Measurements from ENCODE around the gene GPR68.
A peak's percentile ranks its signal among the peaks of the same experiment; 100 is the strongest.

GPR68 gene, protein sequence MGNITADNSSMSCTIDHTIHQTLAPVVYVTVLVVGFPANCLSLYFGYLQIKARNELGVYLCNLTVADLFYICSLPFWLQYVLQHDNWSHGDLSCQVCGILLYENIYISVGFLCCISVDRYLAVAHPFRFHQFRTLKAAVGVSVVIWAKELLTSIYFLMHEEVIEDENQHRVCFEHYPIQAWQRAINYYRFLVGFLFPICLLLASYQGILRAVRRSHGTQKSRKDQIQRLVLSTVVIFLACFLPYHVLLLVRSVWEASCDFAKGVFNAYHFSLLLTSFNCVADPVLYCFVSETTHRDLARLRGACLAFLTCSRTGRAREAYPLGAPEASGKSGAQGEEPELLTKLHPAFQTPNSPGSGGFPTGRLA

DNA sequence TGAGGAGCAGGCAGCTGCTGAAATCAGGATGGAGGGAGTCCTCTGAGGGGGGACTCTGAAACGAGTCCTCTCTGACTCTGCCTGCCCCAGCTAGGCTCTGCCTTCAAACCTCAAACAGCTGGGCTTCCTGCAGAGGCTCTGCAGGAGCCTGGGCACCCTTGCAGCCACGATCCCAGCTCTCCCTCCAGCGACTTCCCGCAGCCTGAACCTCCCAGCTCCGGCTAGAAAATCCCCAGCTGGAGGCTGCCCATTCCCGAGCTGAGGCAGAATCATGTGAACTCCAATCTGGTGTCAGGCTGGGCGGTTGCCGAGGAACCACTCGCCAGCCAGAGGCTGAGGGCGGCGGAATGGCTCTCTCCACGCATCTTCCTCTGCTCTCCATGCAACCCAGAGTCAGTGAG is at the start of gene GPR68:
Gene GPR68, minus strand, starts transcription at position 204 of the 401 bp plus-strand sequence. CDS start 9,654 bp downstream, outside the sequence.
- peak; percentile 65 for DNase-seq

DNA sequence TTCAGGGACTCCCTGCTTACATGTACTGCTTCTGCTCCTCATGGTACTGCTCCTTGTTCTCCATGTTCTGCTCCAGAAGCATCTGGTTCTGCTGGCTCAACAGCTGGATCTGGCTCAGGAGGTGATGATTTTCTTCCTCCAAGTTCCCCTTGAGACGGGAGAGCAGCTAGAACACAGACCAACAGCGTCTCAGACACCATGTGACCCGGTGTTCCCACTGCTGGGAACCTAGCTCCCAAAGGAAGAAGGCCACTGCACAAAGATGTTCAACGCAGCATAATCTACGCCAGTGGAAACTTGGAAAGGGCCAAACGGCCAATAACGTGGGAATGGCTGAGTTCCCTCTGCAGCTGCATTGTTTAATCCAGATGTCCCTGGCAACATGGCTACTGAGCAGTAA is 49.6 kb upstream of the GPR68 start:
- no peak for DNase-seq

DNA sequence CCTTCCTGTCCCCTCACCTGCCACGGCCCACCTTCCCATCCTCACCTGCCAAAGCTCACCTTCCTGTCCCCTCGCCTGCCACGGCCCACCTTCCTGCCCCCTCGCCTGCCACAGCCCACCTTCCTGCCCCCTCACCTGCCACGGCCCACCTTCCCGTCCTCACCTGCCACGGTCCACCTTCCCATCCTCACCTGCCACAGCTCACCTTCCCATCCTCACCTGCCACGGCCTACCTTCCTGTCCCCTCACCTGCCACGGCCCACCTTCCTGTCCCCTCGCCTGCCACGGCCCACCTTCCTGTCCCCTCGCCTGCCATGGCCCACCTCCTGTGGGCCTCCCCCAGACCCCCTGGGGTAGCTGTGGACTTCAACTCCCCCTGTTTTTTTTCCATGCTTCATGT is 48.8 kb upstream of the GPR68 start:
- peak; percentile 59 for DNase-seq

DNA sequence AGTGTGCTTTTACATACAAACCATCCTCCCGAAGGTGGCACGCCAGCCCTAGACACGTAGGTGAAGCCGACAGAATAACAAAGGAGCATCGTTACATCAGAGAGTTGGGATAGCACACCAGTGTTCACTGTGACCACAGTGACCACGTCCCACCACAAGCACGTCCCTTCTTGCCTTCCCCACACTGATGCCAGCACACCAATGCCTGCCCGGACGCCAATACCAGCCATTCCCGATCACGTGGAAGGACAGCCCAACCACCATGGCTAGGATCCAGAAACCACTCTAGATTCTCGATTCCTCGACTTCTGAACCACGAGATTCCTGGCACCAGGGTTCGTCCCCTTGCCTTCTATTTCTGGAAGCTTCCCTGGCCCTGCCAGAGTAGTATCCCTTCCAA is 48.0 kb upstream of the GPR68 start:
- peak; percentile 78 for DNase-seq

DNA sequence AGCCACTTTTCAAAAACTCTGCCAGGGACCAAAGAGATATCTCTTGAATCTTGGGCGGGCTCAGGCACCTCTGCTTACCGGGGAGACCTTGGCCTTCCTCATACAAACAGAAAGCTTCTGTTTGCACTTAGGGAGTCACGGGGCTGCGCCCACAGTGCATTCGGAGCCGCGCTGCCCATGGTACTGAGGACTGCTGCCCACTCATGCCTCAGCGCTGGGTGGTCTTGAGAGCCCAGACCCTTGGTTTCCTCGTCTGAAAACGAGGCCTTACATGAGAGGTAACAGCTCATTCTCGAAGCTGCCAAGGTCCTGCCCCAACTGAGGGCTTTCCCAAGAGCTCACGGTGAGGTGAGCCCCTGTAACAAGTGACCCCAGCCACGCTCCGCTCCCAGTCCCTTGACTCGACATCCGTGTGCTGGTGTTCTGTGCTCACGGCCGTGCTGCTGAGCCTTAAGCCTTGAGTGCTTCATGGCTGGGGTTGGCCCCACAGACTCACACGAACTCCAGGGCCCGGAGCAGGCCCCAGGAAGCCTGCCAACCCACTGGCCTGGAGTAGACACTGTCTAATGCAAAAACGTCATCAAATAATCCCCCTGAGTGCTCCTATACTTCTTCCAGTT is 47.4 kb upstream of the GPR68 start:
- peak; percentile 54 for DNase-seq

DNA sequence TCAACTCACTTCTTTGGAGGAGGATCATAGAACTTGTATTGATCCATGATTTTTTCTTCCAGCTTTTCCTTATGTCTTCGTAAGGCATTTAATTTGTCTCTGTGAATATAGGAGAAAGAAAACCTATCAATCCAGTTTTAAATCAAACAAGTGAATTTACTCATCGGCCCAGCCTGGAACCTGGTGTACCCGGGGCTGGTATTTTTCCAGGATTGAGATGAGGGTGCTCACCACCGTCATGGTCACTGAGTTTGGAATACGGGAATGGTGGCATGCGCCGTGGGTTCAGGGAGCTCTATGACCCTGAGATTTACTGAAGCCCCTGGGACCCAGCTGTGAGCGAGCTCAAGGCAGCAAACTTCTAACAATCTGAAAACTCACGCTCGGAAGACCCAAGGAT is 46.5 kb upstream of the GPR68 start:
- DNase-seq, result no peak

DNA sequence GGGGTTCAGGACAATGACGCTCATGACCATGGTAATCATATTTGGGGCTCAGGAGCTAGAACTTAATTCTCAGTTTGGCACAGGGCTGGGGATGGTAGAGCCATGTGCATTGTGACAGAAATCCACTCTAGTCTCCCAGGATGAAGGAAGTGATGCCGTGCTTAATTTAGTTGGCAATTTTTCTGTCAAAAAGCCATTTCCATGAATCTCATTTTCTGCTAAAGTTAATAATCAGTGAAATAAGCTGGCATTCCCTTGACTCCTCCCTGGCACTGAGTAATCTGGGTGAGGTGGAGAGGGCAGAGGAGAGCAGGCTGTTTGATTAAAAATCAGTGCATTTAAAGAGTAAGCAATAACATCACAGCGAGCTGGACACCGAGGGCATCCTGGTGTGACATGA is 45.0 kb upstream of the GPR68 start:
- no peak for DNase-seq

DNA sequence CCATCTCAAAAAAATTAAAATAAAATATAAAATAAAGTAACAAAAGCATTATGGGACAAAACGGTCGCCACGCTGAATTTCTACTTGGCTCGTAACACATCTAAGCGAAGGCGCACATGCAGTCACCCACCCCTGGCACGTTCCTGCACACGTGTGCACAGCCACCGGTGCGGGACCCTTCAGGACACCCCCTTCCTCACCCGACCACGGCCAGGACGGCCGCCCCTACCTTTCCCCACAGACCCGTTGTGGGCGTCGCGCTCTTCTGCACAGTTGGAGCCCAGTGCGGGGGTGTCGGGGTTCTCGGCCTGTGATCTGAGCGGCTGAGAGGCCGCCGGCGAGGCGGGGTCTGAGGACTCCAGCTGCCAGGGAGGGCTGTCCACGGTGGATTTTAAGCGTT is 44.4 kb upstream of the GPR68 start:
- DNase-seq, result no peak

DNA sequence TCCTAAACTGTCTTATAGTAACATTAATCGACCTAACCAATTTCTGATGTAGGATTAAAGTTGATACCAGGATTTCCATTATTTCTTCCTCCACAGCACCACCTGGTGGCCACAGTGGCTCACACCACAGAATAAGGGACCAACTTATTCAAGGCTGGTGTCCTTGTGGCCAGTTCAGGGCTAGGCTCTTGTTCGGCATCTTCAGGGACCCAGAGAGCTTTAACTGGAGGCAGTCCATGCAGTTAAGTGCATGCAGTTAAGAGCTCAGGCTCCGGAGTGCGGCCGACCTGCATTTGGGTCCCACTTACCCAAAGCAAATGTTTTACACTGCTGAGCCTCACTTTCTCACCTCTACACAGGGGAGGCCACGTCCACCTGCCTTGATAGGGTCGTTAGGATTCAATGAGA is 42.0 kb upstream of the GPR68 start:
- DNase-seq, result peak; percentile 75

DNA sequence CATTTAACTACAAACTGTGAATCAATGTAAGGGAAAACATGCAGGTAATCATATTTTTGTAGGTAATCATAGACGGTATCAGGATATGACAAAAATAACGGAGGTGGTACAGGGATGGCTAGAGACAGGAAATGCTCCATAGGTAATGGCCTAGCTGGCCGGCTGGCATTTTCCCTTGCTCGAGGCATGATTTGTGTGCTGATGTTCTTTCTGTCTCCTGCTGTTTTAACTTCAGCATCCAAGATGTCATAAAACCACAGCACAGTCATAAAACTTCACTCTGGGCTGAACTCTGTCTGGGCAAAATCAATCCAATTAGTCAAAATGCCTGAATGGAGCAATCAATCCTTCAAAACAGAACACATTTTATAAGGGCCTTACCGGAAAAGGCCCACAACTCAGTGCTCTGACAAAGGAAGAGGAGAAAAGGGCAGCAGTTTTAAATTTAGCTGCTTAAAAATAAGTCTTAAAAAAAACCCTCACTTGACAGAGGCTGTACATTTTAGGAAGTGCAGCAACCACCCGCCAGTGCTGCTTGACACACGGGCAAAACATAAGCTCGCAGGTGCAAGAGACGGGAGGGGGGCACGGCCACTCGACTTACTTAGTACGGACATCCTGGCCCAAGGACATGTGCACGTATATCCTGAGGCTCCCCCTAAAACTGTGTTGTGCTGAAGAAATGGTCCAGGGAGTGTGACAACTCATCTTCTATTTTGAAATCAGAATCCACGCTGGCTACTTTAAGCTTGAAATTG is 40.5 kb upstream of the GPR68 start:
- no peak for DNase-seq

DNA sequence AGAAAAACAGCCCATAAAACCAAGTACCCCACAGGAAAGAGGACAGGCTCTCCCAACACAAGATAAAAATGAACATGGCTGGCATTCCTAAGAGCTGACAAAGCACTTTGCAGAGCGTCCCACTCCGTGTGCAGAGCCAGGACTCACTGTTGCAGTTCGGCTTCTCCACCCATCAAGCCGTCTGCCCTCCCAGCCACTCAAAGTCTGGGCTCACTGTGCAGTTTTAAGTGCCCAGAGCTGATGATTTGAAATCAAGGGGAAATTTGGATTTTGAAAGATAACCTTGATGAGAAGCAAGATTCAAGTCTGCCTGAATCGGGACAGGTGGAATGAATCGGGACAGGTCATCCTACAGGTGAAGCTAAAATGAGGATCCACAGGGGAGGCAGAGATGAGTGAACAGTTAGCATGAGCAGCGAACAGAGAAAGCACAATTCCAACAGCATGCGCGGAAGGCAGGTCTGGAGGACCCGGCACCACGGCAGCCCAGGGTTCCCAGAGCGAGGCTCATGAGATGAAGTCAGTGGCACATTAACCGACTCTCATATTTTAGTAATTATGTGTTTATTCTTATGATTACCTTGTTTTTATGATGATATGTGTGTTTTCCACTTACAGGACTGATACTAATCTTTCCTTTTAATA is 39.8 kb upstream of the GPR68 start:
- DNase-seq, result no peak

DNA sequence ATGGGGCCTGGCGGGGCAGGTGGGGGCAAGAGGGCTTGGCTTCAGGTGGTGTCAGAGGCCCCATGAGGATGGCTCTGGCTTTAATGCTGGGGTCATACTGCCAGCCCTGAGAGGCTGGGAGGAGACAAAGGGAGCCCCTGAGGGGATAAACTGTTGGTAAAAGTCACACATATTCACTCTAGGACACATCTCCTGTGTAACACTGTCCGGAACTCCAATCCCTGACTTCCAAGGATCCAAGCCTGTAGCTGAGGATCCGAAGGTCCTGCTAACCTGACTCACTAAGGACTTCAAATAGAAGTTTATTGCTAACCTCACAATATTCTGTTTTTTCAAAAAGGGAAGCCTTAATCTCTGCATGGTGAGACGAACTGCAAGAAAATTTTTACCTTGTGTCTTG is 39.2 kb upstream of the GPR68 start:
- DNase-seq, result no peak

DNA sequence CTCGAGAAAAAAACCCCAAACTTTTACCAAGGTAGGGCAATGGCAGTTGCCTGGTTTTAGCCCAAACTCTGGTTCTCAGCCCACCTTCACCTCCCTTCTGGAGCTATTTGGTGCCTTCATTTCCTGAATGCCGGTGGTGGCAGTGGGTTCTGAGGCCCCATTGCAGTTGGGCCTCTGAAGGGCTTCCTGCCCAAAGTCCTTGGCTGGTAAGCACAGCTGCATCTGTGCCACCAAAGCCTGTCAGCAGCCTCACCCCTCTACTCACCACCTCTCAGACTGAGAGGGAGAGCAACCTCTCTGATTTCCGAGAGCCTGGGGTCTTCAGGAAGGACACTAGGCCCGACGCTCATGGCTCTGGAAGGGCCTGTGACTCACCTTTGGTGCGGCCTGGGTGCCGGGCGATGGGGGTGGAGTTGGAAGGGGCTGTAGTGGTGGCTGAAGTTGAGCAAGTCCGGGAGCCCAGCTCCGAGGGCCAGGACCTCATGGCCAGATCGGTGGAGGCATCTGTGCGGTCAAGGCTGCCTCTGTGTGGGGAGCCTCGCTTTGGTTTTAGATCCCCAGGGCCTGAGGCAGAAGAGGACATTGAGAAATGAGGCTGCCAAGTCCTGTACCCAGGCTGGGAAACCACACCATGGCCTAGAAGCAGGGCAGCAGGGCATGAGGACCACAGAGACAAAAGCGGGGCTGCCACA is 38.6 kb upstream of the GPR68 start:
- no peak for DNase-seq

DNA sequence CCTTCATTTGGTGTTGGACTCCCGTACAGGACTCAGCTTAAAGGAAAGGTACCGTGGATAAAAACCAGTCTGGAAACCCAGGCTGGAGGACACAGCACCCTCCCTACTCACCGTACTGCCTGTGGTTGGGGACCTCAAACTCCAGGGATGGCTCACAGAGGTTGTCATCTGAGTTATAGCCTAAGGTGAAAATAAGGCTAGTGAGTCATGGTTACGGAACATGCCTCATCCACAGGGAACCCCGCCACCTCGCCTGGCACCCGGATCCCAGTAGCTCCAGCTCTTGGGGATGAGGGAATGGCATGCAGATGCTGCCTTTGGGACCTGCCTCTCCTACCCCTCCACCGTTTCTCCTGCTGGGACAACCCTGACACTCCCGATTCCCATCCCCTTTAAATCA is 36.8 kb upstream of the GPR68 start:
- no peak for DNase-seq

DNA sequence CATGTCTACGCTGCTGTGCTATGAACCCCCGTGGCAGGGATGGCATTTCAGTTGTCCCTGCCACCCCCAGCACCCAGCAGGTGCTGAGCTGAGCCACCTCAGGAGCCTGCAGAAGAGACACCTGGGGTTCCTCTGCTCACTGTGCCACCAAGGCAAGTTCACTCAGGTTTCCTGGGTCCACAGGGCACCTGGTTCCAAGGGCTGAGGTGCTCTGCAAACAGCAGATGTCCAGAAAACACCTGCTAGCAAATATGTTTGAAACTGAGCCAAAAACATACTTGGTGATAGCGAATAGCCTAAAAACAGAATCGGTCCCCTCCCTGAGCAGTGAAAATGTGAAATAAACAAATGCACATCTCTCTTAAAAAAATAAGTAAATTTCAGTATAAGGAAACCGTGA is 35.6 kb upstream of the GPR68 start:
- no peak for DNase-seq

DNA sequence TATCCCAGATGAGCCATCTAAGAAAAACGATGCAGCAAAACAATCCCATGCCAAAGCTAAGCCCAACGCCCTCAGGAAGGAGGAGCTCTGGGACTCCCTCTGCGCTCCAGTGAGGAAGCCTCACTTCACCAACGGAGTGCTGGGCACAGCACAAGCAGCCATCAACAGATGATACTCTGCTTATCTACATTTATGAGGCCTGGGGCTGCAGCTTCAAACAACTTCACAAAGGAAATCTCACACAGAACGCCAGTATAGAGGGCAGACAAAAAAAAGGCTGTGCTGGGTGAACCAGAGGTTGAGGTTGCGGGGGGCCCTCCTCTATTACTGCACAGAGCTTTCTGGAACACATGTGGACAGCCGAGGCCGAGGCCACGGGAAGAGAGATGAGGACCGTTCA is 34.9 kb upstream of the GPR68 start:
- no peak for DNase-seq

DNA sequence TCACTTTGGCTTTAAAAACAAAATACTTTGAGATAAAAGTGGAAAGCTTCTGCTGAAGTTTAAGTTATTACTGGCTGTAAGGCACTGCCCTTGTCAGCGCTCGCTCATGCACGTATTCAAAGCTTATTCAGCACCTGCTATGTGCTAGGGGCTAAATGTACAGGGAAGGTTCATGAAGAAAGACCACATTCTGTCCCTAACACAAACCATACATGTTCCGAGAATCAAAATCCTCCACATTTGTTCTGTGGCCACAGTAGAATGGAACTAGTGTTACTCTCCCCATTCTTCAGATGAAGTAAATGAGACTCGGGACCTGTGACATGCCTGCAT is 33.8 kb upstream of the GPR68 start:
- DNase-seq, result no peak

DNA sequence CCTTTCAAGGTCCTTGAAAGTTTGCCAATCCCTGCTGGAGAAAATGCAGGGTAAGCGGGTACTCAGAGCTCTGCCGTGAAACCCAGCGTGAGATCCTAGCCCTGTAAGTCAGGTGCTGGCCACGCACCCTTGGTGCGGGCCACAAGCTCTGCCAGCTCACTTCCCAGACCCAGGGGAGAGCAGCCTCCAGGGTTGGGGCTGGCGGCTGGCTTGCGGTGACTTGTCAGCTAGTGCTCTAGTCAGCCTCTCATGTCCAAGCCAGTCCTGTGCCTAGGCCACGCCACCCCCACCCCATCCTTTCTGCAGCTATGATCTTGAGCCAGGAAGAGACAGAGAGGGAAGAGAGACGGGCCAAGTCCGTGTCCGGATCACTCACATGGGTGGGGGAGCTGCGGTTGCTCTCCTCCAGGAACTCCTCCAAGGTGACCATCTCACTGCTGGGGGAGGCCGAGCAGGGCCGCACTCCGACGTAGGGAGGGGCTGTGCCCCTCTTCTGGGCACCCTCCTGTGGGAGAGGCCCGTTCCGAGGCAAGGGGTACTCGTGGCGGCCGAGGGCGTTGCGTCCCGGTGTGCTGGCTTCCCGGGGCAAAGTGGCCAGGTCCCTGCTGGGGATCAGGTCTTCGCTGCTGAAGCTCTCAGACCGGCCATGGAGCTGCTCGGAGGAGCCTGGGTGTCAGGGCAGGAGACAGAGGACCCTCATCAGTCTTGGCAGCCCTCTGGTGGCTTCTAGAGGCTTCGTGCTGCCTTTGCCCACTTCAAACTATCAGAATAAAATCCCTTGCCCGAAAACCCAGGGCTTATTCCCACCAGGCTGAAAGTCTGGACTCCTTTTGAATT is 33.3 kb upstream of the GPR68 start:
- DNase-seq, result no peak

DNA sequence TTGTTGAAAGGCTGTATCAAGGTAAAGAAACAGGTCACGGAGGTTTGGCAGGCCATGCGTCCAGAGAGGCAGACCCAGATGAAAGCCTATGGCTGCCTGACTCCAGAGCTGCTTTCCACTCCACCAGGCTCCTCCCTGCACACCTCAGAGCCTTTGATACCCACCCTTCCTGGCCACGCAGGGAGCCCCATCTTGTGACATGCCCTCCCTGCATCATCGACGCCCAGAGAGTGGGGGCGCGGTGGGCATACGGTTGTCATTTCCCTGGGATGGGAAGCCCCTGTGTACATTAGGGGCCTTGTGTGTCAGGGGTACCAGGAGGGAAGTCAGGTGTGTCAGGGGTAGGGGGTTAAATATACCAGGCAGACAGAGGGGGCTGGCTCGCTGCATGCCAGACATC is 30.3 kb upstream of the GPR68 start:
- DNase-seq, result no peak

DNA sequence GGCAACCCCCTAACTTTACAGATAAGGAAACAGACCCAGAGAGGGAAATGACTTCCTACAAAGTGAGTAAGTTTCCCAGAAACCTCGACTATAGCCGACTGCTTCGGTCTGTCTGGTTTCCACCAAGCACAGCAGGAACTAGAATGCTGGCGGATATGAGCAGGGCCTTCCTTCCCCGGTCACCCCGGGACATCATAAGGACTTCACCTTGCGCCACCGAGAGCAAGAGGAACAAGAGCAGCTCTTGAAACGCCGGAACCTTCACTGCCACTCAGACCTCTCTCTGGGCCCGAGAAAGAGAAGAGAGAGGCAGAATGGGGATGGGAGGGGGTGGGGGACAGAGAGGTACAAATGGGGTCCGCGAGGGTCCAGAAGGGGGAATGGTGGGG is 29.4 kb upstream of the GPR68 start:
- no peak for DNase-seq

DNA sequence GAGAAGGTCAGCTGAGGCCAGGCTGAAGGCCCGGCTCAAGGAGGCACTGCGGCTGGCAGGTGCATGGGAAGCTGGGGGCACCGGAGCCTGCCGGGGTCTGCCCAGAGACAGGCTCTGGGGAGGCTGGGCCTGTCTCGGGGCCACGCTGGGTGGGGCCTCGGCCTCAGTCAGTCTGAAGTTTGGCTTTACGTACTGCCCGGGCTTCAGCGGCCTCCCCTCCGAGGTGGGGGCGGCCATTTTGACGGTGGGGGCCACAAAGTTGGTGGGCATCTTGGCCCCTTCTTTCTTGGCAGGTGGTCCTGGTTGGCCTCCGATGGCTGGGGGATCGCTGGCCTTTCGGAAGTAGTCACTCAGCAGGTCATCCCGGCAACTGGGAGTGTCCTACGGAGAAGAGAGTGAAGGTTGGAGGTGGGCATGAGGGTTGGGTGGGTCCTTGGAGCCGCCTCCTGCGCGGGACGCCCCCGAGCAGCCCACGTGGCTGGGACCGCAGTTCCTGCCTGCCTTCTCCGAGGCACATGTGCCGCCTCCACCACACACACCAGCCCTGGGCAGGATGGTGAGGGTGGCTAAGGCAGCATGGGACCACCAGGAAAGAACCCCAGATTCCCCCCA is 28.9 kb upstream of the GPR68 start:
- no peak for DNase-seq

Data from left hindlimb (tissue), 1 donor.